Stimulated activated naive CD4-positive, alpha-beta T cell (primary cell): Measurements from ENCODE around the gene AFAP1L1.
A peak's percentile ranks its signal among the peaks of the same experiment; 100 is the strongest.

ENCODE experiments used
- DNase-seq, 6 experiments: peaks; one replicate each; lab custom pipeline; 2025; lab: John Stamatoyannopoulos, UW

AFAP1L1 gene

DNA sequence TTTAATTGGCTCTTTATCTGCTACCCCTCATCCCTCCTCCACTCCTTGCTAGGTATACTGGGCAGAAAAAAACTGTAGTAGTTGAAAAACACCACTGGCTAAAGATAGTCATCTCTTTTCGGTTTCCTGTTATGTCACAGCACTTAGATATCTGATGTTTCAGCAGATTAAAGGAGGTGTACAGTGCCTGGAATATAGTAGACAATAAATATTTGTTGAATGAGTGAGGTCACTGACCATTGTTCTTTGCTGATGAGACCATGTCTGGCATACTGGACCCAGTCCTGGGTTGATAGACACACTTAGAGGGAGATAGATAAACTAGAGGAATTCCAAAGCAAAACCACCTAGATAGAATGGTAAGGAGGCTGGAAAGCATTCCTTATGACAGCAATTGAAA lies 76.9 kb downstream of the AFAP1L1 start:
- DNase-seq, result peak in 3 of 6 experiments; percentile 53 to 68 (median 64)

DNA sequence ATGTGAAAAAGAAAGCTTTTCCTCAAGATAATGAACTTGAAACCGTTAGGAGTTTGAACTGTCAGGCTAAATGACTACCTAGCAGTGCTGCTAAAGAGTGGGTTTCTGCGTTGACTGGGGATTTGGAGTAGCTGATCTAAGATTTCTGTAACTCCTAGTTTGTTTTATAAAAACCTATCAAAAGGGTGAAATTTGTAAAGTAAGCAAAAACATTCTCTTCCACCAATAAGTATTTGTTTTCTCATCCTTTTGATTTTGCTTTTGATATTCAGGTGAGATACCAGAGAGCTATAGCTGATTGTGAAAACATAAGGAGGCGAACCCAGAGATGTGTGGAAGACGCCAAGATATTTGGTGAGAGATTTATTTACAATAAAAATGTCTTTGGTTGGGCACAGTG lies 77.7 kb downstream of the AFAP1L1 start:
- no peak for DNase-seq

DNA sequence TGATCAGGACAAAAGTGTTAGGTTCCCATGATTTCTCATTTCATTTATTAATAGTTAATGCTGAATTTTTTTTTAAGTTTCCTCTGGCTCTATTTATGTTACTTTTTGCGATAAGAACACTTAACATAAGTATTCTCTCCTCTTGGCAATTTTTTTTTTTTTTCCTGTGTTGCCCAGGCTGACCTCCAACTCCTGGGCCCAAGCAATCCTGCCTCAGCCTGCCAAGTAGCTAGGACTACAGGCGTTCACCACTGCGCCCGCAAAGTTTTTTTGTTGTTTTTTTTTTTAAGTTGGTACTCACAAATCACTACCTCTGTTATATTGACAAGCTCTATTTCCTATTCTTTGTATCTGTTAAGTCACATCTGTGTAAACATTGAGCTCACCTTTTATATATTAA lies 80.5 kb downstream of the AFAP1L1 start:
- no peak for DNase-seq

DNA sequence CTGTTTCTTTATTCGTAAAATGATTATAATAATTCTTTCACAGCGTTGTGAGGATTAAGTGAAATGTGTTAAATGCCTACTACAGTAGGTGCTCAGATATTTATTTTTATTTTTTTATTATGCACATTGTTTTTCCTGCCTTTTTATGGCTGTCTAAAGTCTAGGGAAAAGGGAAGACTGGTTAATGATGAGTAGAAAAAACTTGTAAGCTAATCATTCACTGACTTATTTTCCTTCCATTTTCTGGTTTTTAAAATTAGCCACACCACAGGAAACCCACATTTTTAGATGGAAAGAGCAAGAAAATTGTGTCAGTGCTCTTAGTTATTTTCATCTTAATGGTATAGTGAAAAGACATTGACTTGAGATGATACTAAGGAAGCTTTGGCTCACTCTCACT lies 82.3 kb downstream of the AFAP1L1 start:
- DNase-seq, result no peak

DNA sequence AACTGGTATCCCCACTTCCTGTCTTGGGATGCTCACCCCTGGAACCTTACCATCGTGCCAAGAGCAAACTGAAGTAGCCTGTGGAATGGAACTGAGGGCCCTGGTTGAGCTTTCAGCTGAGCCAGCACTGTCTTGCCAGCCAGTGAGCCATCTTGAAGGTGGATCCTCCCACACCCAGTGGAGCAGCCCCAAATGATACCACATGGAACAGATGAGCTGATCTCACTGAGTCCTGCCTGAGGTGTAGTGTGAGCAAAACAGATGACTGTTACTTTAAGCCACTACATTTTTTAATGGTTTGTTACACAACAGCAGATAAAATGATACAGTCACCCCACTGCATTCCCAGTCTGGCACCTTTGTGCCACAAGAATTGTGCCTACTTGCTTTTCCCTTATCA lies 84.0 kb downstream of the AFAP1L1 start:
- DNase-seq, result no peak

DNA sequence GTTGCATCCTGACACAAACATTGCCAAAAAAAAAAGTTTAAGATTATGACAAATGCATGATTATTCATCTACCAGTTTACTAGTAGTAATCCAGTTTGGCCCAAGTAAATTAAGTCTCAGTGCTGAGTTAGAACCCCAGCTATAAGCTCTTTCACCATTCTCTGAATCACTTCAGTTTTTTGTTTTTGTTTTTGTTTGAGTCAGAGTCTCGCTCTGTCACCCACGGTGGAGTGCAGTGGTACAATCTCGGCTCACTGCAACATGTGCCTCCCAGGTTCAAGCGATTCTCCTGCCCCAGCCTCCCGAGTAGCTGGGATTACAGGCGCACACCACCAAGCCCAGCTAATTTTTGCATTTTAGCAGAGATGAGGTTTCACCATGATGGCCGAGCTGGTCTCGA lies 84.7 kb downstream of the AFAP1L1 start:
- no peak for DNase-seq

DNA sequence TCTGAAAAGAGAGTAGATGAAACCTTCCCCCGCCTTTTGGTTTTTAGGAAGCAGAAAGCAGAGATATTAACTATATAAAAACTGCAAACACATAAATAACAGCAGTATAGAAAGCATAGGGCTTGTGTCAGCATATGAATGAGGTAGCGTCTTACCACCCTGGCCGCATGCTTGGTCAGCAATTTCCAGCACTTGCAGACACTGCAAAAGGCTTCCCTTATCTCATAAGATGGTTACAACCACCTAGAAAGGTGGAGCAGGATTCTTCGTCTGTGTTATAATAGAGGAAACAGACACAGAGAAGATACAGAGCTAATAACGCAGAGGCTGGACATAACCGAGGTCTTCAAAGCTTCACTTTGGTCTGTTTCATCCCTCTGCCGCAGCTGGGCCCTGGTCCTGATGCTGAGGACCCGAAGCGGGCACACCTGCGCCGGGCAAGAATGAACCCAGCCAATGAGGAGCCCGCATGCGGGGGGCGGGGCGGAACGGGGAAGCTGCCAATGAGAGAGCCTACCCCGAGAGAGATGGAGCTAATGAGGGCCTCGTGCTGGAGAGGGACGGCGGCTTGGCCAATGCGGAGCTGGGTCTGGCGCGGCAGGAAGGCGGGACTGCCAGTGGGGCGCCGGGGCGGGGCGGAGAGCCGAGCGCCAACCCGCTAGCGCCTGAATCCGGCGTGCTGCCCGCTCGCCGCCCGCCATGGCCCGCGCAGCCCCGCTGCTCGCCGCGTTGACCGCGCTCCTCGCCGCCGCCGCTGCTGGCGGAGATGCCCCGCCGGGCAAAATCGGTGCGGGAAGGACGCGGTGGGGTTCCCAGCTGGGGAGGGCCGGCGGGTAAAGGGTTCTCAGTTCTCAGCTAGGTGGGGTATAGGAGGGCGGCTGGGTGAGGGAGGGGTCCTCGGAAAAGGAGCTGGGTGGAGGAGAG lies 86.0 kb downstream of the AFAP1L1 start, which contains the start of gene PCYOX1L:
TSS of gene PCYOX1L (plus strand) at position 677 of the 924 bp plus-strand sequence. CDS start at position 700, 23 bp downstream.
- peak; percentile 86 to 95 (median 90) for DNase-seq

DNA sequence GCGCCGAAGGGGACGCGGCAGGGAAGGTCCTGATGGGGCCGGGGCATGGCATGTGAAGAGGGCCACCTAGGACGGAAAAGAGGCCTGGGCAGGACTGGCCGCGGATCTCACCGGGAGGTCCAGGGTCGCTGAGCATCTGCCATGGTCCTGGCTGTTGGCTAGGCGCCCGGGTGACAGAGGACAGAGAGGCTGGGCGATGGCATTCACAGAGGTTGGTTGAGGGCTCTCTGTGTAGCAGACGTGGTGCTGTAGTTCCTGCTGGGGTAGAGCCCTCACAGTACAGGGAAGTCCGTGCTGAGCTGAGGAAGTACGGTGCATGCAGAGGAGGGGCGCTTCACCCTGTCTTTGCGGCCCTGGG lies 86.6 kb downstream of the AFAP1L1 start:
- DNase-seq, result peak in 4 of 6 experiments; percentile 27 to 60 (median 38)

DNA sequence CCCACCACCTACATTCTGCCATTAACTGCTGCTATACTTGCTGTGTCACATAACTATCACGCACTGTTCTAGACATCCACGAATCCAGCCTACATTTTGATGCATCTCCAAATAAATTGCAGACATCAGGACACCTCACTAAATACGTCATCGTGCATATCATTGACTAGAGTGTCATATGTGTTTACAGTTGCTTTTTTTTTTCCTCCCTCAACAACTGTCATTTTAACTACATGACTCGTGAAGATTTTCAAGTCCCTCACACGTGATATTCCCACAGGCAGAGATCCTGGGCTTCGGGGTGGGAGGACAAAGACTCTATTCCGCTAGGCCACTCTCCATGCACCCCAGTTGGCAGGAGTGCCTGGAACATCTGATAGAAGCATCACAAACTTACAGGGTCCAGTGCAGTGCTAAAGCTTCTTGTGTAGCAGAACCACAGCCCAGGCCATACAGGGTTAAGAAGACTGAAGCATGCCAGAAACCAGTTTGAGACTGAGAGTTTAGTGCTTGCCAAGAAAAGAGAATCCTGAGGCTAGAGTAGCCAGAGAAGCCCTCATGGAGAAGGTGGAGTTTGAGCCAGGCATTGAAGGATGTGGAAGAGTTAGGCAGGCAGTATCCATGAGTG lies 87.3 kb downstream of the AFAP1L1 start:
- DNase-seq, result peak in 3 of 6 experiments; percentile 10 to 46 (median 36)

DNA sequence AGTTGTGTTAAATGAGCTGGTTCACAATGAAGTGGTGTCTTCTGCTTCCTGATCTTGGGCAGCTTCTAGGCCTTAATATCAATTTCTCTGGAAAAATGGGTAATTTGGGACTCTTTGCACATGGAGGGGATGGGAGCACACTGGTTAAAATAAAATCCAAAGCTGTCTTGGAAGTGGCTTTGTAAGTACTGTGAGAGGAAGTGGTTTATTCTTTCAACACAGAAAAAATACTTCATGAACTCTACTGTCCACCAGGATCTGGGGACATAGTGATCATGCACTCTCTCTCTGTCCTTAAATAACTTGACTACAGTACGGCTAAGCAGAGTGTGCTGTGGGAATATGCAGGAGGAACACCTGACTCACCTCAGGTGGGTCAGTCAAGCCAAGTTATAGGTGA lies 88.6 kb downstream of the AFAP1L1 start:
- no peak for DNase-seq

DNA sequence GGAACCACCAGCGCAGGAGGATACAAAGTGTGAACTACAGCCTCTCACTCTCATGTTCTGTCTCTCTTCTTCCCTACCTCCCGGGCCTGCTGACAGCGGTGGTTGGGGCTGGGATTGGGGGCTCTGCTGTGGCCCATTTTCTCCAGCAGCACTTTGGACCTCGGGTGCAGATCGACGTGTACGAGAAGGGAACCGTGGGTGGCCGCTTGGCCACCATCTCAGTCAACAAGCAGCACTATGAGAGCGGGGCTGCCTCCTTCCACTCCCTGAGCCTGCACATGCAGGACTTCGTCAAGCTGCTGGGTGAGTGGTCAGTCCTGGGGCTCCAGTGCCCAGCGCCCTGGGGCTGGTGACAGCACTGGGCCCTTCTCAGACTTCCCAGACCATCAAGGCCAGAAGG lies 90.9 kb downstream of the AFAP1L1 start:
- DNase-seq, result no peak

DNA sequence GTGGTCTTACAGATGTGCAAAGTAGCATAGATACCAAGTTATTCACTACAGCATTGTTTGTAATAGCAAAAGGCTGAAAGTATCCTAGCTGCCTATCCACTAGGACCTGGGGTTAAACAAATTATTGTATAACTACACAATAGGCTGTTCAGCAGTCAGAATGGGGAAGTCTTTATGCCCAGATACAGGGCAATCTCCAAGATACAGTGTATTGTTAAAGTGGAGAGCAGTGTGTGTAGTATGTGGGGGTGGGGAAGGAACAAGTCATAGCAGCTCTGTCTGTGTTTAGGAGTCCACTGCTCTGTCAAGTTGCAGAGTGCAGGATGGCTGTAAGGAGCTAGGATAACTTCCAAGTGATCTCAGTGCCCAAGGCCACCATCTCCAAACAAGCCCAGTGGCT lies 91.7 kb downstream of the AFAP1L1 start:
- no peak for DNase-seq

DNA sequence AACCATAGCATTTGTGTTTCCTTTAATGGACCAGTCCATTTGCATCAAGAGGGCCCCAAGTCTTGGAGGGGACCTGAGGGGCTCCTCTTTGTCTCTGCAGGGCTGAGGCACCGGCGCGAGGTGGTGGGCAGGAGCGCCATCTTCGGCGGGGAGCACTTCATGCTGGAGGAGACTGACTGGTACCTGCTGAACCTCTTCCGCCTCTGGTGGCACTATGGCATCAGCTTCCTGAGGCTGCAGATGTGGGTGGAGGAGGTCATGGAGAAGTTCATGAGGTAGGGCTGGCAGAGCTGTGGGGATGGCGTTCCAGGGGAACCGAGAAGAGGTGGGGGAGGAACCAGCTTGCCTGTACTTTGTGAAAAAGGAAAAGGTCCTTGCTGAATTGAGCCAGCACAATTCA lies 92.3 kb downstream of the AFAP1L1 start:
- no peak for DNase-seq

DNA sequence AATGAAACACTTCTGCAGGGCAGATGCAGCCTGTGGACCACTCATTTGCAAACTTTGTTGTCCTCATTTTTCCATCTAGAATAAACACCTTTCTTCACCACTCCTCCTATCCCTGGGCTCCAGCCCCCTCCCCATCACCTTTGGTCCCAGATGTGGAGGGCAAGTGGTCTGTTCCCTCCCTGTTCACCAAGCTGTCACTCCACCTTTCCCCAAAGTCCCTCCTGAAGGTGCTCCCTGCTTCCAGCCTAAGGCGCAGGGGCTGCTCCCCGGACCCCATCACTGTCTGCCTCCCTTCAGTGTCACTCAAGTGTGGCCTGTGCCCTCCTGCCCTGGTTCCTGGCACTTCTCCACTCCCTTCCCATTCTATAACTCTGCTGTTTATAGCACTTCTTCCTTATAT lies 93.1 kb downstream of the AFAP1L1 start:
- no peak for DNase-seq

DNA sequence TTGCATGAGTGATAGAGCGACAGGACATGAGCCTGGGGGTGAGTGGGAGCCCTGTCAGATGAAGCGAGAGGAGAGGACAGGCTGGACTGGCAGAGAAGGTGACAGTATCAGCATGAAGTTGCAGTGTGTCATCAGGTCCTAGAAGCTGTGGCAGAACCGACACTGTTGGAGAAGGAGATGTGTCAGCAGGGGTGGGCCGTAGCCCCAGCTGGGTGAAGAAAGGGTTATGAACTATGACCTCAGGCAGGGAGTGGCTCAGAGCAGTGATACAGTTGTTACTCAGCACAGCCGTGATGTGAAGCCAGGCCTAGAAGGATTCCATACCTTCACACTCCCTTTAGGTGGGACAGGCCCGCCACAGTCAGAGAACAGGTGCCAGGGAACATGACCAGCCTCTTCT lies 93.8 kb downstream of the AFAP1L1 start:
- DNase-seq, result no peak

DNA sequence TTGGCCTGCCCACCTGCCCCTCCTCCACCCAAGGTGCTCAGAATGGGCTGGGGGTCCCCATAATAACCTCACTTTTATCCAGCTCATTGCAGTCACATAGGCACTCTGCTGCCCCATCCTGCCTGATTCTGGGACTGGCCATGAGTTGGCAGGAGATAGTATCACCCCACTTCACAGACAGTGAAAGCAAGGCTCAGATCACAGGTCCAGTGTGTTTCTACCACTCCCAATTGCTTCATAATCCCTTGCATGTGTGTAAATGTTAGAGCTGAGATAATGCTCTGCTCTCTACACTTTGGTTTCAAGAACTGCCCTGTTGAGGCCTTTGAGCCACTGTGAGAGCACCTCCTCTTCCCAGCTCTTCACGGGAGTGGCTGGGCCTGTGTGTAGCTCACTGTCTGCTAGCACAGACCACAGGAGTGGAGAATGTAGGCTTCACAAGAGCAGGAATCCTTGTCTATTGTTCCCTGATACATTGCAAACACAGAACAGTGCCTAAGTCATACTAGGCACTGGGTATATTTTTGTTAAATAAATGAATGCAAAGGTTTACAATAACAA lies 94.6 kb downstream of the AFAP1L1 start:
- no peak for DNase-seq

DNA sequence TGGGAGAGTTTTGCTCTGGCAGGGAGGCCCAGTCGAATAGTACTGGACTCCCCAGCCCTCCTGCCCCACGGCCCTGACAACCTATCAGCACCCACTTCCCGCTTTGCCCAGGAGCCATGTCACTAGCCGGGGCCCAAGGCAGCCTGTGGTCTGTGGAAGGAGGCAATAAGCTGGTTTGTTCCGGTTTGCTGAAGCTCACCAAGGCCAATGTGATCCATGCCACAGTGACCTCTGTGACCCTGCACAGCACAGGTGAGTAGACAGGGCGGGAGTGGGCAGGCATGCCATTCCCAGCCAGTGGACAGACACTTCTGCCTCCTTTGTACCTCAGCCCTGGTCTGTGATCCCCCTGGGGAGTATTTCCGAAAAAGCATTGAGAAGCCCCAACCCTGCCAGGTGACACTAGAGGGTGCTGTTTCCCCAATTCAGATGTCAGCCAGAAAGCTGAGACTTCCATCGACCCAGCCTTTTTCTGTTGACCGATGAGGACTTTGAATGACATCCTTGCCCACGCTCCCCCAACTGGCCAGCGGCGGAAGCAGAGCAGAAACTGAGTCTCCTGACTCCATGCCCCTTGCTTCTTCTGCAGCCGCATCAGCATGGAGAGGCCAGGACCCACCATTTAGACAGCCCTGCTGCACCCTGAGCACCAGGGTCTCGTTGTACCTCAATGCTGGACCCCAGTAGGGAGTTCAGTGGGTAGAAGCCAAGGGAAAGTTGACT lies 95.8 kb downstream of the AFAP1L1 start:
- DNase-seq, result peak; percentile 13 to 62 (median 34)

DNA sequence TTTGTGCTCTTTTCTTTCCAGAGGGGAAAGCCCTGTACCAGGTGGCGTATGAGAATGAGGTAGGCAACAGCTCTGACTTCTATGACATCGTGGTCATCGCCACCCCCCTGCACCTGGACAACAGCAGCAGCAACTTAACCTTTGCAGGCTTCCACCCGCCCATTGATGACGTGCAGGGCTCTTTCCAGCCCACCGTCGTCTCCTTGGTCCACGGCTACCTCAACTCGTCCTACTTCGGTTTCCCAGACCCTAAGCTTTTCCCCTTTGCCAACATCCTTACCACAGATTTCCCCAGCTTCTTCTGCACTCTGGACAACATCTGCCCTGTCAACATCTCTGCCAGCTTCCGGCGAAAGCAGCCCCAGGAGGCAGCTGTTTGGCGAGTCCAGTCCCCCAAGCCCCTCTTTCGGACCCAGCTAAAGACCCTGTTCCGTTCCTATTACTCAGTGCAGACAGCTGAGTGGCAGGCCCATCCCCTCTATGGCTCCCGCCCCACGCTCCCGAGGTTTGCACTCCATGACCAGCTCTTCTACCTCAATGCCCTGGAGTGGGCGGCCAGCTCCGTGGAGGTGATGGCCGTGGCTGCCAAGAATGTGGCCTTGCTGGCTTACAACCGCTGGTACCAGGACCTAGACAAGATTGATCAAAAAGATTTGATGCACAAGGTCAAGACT lies 96.5 kb downstream of the AFAP1L1 start:
- no peak for DNase-seq

DNA sequence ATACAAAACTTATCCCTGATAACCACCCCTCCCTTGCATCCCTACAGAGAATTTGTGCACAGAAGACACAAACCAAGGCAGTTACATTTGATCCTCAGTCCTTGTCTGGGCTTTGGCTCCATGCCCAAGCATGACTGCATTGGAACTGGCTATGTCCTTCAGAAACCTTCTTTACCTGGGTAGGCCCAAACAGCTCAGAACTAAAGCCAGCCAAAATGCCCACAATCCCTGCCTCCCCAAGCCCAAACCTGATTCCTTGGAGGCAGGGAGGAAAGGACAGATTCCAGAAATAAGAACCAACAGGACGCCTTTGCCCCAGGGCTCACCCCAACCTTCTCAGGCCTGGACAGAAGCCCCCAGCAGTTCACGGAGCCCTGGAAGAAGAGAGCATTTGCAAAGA lies 99.2 kb downstream of the AFAP1L1 start:
- DNase-seq, result no peak

DNA sequence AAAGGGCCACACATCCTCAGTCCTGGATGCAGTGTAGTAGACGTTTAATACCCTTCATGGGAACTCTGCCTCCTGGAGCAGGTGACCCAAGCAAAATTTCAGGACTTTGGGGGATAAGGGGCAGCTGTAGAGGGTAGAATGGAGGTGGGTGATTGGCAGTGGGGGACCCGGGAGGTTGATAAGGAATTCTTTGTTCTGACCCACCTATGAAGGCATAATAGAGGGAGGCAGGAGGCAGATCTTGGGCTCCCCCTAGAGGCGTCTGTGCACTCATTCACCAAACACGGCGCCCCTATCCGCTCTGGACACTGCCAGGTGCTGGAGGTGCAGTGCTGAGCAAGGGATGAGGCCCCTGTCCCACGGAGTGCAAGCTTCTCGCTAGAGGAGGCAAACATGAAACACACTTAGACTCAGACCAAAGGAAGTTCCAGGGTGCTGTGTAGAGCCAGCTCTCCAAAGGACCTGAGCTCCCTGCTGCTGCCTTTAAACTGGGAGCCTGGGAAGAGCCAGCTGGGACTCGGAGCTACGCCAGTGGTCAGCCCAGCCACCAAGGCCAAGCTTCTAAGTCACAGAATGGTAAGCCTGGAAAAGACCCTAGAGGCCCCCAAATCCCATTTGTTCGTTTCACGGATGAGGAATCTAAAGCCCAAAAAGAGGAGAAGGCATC lies 99.8 kb downstream of the AFAP1L1 start:
- DNase-seq, result peak; percentile 22 to 76 (median 52)
